LNCAP (cell line): Measurements from ENCODE around the gene DRP2.

Source experiments
- CTCF ChIP-seq: fragments of 450-650 bp; IDR thresholded peaks from 2 replicates; pipeline ENCODE4 v1.5.1; 2017; ENCODE audit warnings: mild to moderate bottlenecking

DRP2 gene

GRCh38 chrX:101219116-101219863 is at the start of gene DRP2:
TSS of gene DRP2 (plus strand) at chrX:101219786. CDS start at chrX:101231648, 11,862 bp downstream.
- TF ChIP-seq CTCF: no peak

DNA sequence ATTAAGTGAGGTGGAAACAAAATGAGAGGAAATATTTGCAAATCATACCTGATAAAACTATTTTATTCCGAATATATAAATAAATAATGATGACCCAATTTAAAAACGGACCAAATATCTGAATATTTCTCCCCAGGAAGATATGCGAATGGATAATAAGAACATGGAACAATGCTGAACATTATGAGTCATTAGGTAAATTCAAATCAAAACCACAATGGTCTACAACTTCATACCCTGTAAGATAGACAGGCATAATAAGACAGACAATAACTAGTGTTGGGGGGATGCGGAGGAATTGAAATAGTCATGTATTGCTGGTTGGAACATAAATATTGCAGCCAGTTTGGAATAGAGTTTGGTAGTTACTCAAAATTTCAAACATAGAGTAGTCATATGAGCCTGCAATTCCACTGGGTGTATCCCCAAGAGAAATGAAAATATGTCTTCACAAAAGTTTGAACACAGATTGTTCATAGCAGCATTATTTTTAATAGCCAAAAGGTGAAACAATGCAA is 47.6 kb upstream of the DRP2 start:
- no peak for TF ChIP-seq CTCF

- no peak for TF ChIP-seq CTCF
Observed at GRCh38 chrX:101176439-101176838, 43.1 kb upstream of the DRP2 start.

GRCh38 chrX:101190736-101191135 is 28.9 kb upstream of the DRP2 start:
- TF ChIP-seq CTCF: no peak

GRCh38 chrX:101191217-101191750 is 28.3 kb upstream of the DRP2 start:
- no peak for TF ChIP-seq CTCF

- no peak for TF ChIP-seq CTCF
Observed at GRCh38 chrX:101195442-101196173, 24.0 kb upstream of the DRP2 start.

DNA sequence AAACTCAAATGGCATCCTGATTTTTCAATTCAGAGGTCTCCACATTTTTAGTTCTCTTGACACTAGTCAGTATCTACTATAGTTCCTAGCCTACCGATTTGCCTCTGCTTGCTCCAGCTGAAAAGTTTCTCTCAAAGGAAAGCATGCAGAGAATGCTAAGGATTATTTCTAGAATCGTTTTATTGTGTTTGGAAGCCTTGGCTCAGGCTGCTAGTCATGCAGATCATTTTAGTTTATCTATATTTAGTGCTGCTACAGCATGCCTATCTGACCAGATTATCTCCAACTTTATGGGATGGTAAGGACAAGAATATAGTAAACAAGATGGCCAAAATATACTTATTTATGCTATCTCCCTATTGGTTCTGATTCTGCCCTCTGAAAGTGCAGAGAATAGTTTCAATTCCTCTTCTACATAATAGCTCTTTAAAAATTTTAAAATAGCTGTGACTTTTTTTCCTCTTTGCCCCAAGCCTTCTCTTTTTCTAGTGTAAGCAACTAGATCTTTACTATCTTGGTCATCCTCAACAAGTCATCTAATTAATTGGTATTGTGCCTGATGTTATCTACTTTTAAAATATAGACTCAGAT is 15.7 kb upstream of the DRP2 start:
- no peak for TF ChIP-seq CTCF
